HepG2 (cell line): ENCODE data around the gene SLC12A9. TPM values are rescaled to one million over a fixed set of nuclear protein-coding genes. Genes with fewer than 3 reads are reported as not detected.
A peak's percentile ranks its signal among the peaks of the same experiment; 100 is the strongest.

Experiments used
- ATAC-seq: fragments of 200-7000 bp; cut with Tn5 transposase; 3 replicates; pipeline ENCODE4 v1.9.1; 2020; ENCODE audit warnings: mild to moderate bottlenecking, moderate library complexity
- BruUV-seq: library from RNA; stranded (reverse); fragments of 400-500 nt; replicated peaks from 2 replicates; lab custom pipeline; 2021; lab: Mats Ljungman, UMichigan
- CTCF ChIA-PET: fragments of 300-600 bp; formaldehyde crosslinking; extraction: SDS; loops from one replicate; lab custom pipeline; 2021; ENCODE audit warnings: low total read pairs, inconsistent platforms, low intra/inter-chr PET ratio; lab: Yijun Ruan, JAX
- POLR2A ChIA-PET: fragments of 350-600 bp; sonication (Branson Sonifier 250); formaldehyde crosslinking; loops from one replicate; lab custom pipeline; 2020; ENCODE audit warnings: antibody characterized with exemption, inconsistent platforms; lab: Yijun Ruan, JAX
- DNase-seq: peaks from one replicate; pipeline ENCODE4 v3.0.0-alpha.2; 2015; ENCODE audit warnings: low spot score
- FAIRE-seq: peaks from 3 replicates; lab custom pipeline; 2011; peaks lifted over from hg19 to GRCh38; lab: Jason Lieb, UNC
- H2AFZ ChIP-seq: one replicate; pipeline ENCODE4 v1.6.1; 2011; ENCODE audit warnings: low read length, inconsistent platforms
- H3K27ac ChIP-seq: fragments of 300-600 bp; 3 replicates; pipeline ENCODE4 v1.8.0; 2011; ENCODE audit warnings: mixed run types, mild to moderate bottlenecking, mixed read lengths, low read length, inconsistent platforms; ENCODE audit not compliant: insufficient read depth; ENCODE audit errors: extremely low read length
- H3K27me3 ChIP-seq, 2 experiments: fragments of 200-600 bp in 1 of 2; 2 replicates in 1 of 2; 3 replicates in 1 of 2; pipeline versions ENCODE4 v1.6.0 to v1.8.0; 2011; ENCODE audit warnings: low read length in 2 of 2, mild to moderate bottlenecking in 2 of 2, moderate library complexity in 2 of 2, inconsistent platforms in 1 of 2; ENCODE audit not compliant: insufficient read depth in 2 of 2, control insufficient read depth in 1 of 2
- H3K36me3 ChIP-seq, 2 experiments: fragments of 200-600 bp in 1 of 2; replicated peaks in 1 of 2; 2 replicates in 1 of 2; 3 replicates in 1 of 2; pipeline versions ENCODE4 v1.5.1 to v1.8.0; 2011; ENCODE audit warnings: low read length in 2 of 2, inconsistent platforms in 1 of 2; ENCODE audit not compliant: insufficient read depth in 2 of 2, control insufficient read depth in 1 of 2
- H3K4me1 ChIP-seq: 2 replicates; pipeline ENCODE4 v1.5.1; 2012; ENCODE audit warnings: low read length, inconsistent platforms; ENCODE audit not compliant: insufficient read depth
- H3K4me2 ChIP-seq: 2 replicates; pipeline ENCODE4 v1.6.0; 2011; ENCODE audit warnings: low read depth, low read length, inconsistent platforms
- H3K4me3 ChIP-seq, 3 experiments: fragments of 200-600 bp in 1 of 3; sonication (generic), shearing (Covaris generic) in 1 of 3; replicated peaks in 1 of 3; 2 replicates each; pipeline ENCODE4 v1.5.1; 2011 to 2016; ENCODE audit warnings: low read length in 3 of 3, inconsistent platforms in 2 of 3, low read depth in 2 of 3, mild to moderate bottlenecking in 2 of 3, control low read depth in 1 of 3, mixed read lengths in 1 of 3; ENCODE audit not compliant: insufficient read depth in 1 of 3
- H3K79me2 ChIP-seq: one replicate; pipeline ENCODE4 v1.6.1; 2011; ENCODE audit warnings: low read length, inconsistent platforms; ENCODE audit not compliant: insufficient read depth
- H3K9ac ChIP-seq: 2 replicates; pipeline ENCODE4 v1.6.0; 2011; ENCODE audit warnings: mild to moderate bottlenecking, low read depth, low read length, inconsistent platforms; ENCODE audit not compliant: insufficient read depth
- H3K9me3 ChIP-seq: 2 replicates; pipeline ENCODE4 v1.5.1; 2012; ENCODE audit warnings: mild to moderate bottlenecking, low read length
- H4K20me1 ChIP-seq: 2 replicates; pipeline ENCODE4 v1.6.0; 2011; ENCODE audit warnings: inconsistent platforms, mild to moderate bottlenecking, low read length, moderate library complexity; ENCODE audit not compliant: insufficient read depth
- AGO2 ChIP-seq: fragments of 200-400 bp; formaldehyde crosslinking; optimal IDR thresholded peaks from 2 replicates; pipeline ENCODE3; 2017; ENCODE audit warnings: mild to moderate bottlenecking, low read depth, low read length, moderate library complexity
- ATF7 ChIP-seq, 2 experiments: fragments of 450-650 bp in 1 of 2; sonication (generic) in 1 of 2; formaldehyde crosslinking in 1 of 2; IDR thresholded peaks; 2 replicates each; pipeline versions ENCODE4 v1.4.0 to v1.6.1; 2016 to 2020; ENCODE audit warnings: antibody characterized with exemption in 1 of 2, mild to moderate bottlenecking in 1 of 2, missing genetic modification reagents in 1 of 2
- CREB1 ChIP-seq, 2 experiments: fragments of 450-650 bp in 1 of 2; IDR thresholded peaks; 2 replicates each; pipeline ENCODE4 v1.6.1; 2016 to 2017; ENCODE audit warnings: control low read depth in 1 of 2, mild to moderate bottlenecking in 1 of 2, missing compliant biosample characterization in 1 of 2, missing genetic modification characterization in 1 of 2
- SP4 ChIP-seq: sonication (generic); formaldehyde crosslinking; IDR thresholded peaks from 2 replicates; pipeline ENCODE4 v1.8.1; 2023; ENCODE audit warnings: mild to moderate bottlenecking, missing genetic modification reagents
- ZEB1 ChIP-seq: IDR thresholded peaks from 2 replicates; pipeline ENCODE4 v1.6.1; 2012; ENCODE audit warnings: mild to moderate bottlenecking, low read depth, inconsistent platforms; ENCODE audit not compliant: insufficient replicate concordance
- ZNF30 ChIP-seq: sonication (generic); formaldehyde crosslinking; IDR thresholded peaks from 2 replicates; pipeline ENCODE4 v1.5.0; 2020; ENCODE audit warnings: mild to moderate bottlenecking, missing genetic modification reagents
- WGBS: methylation state at CpG from one replicate; pipeline ENCODE4 v1.1.6; 2017; ENCODE audit warnings: low lambda C conversion rate; 5-methylcytosine and 5-hydroxymethylcytosine counted together
- in situ Hi-C: cut with HindIII; loops from 2 replicates; pipeline ENCODE4 v1.10.0; 2017; ENCODE audit warnings: low pct_unique_long_range_greater_than_20kb; ENCODE audit not compliant: extremely low pct_ligation_motif_present
- intact Hi-C: fragments of 100-400 bp; cut with micrococcal nuclease; formaldehyde crosslinking; loops from one replicate; pipeline ENCODE4 v1.10.0; 2022; ENCODE audit not compliant: unreplicated experiment
- polyA plus RNA-seq, 8 experiments: library from polyadenylated mRNA; depleted of rRNA in 3 of 8; stranded (reverse) in 7 of 8; unstranded in 1 of 8; fragments of >200 nt; fragmentation: Illumina TruSeq in 4 of 8; extraction: Trizol in 4 of 8; gene quantifications; 2 replicates each; pipeline versions ENCODE4 v1.2.1 to v1.2.3, GENCODE V29; 2011 to 2016; ENCODE audit warnings: low read depth in 4 of 8, missing spikeins in 1 of 8, mixed read lengths in 1 of 8; ENCODE audit not compliant: insufficient read depth in 1 of 8
- total RNA-seq, 5 experiments: library from RNA; depleted of rRNA; stranded (reverse); fragments of >200 nt; fragmentation: Illumina TruSeq; extraction: Trizol; gene quantifications; 2 replicates each; pipeline ENCODE4 v1.2.3, GENCODE V29; 2016; ENCODE audit warnings: low read depth in 1 of 5
- TF ChIP-seq, protein P1 (sequence below): sonication (generic); formaldehyde crosslinking; IDR thresholded peaks from 2 replicates; pipeline ENCODE4 v1.5.1; 2020; ENCODE audit warnings: mild to moderate bottlenecking, missing genetic modification reagents, moderate library complexity

The SLC12A9 gene
- total and polyA plus RNA-seq, 2 of the 13 experiments (the other 11 are each of a cell fraction or from before 2014, with no cell fraction given): 8.7 to 16.6 TPM

DNA sequence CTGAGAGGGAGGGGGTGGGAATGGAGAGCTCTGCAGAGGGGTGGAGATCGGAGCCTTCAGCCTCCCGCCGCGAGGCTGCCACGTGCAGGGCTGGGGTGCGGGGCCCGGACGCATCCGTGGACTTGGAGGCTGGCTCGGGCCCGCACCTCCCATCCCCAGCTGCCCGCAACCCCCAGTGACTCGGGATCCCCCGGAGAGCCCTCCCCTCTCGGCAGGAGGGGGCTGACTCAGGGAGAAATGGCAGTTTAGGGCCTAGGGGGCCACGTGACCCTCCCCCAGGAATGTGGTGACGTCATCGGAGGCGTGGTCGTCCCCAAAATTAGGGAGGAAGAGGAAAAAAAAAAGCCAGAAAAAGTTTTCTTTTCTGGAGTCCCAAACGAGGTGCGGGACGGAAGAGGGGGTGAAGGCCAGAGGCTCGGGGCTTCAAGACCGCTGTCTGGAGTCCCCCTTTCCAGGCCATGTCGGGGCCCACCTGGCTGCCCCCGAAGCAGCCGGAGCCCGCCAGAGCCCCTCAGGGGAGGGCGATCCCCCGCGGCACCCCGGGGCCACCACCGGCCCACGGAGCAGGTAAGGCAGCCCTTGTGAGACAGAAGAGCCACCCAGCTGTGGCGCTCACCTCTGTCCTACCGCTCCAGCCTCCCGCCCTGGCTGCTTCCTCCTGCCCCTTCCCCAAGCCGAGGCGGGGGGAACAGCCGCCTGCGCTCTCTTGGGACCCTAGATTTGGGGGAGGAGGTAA is 14.7 kb downstream of the SLC12A9 start, which contains the start of gene TRIP6:
TRIP6 (plus strand) TSS at position 348 of the 736 bp plus-strand sequence; CDS start at position 459, 111 bp downstream.
- ChIA-PET POLR2A (no interaction called here), CTCF (no interaction called here)
- no peaks in the 10 kb centered on the region for H3K79me2 ChIP-seq
- in situ Hi-C loops: no loop called here
- ATAC-seq (no peak), FAIRE-seq (no peak)
- no peaks in the 10 kb centered on the region for H3K9me3 ChIP-seq
- no peaks in the 10 kb centered on the region; a peak in 1 of 5 replicates for H3K36me3 ChIP-seq
- H3K27me3 ChIP-seq: no peaks in the 10 kb centered on the region; a peak in 1 of 5 replicates
- no peak within 1 kb of the TSS for H3K9ac ChIP-seq
- H3K27ac ChIP-seq: no peak within 1 kb of the TSS
- H3K4me3 ChIP-seq: no peak within 1 kb of the TSS
- BruUV-seq: no TSS peak
- H3K4me2 ChIP-seq: no peak within 1 kb of the TSS
- peaks cover 19% of the 10 kb centered on the region for H3K4me1 ChIP-seq
- TF ChIP-seq CREB1 (IDR thresholded peaks at IDR 0.05) (peak; percentile 95), CREB1 (CRISPR knock-in tag; IDR thresholded peaks at IDR 0.05) (no peak), SP4 (no peak), ATF7 (IDR thresholded peaks at IDR 0.05) (peak; percentile 98), ATF7 (CRISPR knock-in tag; IDR thresholded peaks at IDR 0.05) (no peak), AGO2 (peak; percentile 34)
- TF ChIP-seq, all 625 proteins: peak for 3
- WGBS: 76% methylated on average over 26 of the region's 42 CpGs
- no peak for DNase-seq
- Histone ChIP-seq H2AFZ (no peak within 1 kb of the TSS), H4K20me1 (no peaks in the 10 kb centered on the region)
- intact Hi-C loops: no loop called here

DNA sequence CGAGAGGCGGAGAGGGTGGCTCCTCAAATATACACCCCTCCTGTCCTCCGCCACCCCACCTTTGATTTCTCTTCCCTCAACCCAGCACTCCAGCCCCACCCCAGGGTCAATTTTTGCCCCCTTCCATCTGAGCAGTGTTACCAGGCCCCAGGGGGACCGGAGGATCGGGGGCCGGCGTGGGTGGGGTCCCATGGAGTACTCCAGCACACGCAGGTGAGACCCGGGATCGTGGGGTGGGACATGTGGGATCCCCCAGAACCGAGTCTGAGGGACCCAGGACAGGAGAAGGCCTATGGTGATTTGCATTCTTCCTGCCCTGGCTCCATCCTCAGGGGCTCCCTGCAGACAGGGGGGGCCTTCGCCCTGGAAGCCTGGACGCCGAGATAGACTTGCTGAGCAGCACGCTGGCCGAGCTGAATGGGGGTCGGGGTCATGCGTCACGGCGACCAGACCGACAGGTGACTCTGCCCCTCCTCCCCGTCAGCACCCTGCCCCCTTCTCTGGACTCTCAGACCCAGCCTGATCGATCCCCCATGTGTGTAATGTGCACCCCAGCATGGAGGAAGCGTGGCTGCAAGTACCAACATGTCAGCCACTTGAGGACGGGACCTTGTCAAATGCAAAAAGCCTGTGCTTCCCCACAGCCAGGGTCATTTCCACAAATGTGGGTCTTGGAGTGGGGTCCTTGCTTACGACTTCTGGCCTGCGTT is 15.4 kb downstream of the SLC12A9 start:
- Histone ChIP-seq H3K36me3 (no peaks in the 10 kb centered on the region), H3K4me2 (no peak overlapping the region), H4K20me1 (no peaks in the 10 kb centered on the region), H3K27ac (no peak overlapping the region), H3K79me2 (no peaks in the 10 kb centered on the region), H3K4me1 (peaks cover 14% of the 10 kb centered on the region), H3K27me3 (no peaks in the 10 kb centered on the region; a peak in 1 of 5 replicates), H3K9me3 (no peaks in the 10 kb centered on the region), H3K4me3 (no peak overlapping the region), H2AFZ (no peak overlapping the region), H3K9ac (no peak overlapping the region)
- ChIA-PET CTCF (no interaction called here), POLR2A (no interaction called here)
- WGBS: 75% methylated on average over 12 of the region's 27 CpGs
- BruUV-seq: no TSS peak
- in situ Hi-C loops (no loop called here), intact Hi-C loops (no loop called here)
- TF ChIP-seq ZEB1 (no peak), ZNF30 (CRISPR knock-in tag) (no peak)
- TF ChIP-seq, protein P1, sequence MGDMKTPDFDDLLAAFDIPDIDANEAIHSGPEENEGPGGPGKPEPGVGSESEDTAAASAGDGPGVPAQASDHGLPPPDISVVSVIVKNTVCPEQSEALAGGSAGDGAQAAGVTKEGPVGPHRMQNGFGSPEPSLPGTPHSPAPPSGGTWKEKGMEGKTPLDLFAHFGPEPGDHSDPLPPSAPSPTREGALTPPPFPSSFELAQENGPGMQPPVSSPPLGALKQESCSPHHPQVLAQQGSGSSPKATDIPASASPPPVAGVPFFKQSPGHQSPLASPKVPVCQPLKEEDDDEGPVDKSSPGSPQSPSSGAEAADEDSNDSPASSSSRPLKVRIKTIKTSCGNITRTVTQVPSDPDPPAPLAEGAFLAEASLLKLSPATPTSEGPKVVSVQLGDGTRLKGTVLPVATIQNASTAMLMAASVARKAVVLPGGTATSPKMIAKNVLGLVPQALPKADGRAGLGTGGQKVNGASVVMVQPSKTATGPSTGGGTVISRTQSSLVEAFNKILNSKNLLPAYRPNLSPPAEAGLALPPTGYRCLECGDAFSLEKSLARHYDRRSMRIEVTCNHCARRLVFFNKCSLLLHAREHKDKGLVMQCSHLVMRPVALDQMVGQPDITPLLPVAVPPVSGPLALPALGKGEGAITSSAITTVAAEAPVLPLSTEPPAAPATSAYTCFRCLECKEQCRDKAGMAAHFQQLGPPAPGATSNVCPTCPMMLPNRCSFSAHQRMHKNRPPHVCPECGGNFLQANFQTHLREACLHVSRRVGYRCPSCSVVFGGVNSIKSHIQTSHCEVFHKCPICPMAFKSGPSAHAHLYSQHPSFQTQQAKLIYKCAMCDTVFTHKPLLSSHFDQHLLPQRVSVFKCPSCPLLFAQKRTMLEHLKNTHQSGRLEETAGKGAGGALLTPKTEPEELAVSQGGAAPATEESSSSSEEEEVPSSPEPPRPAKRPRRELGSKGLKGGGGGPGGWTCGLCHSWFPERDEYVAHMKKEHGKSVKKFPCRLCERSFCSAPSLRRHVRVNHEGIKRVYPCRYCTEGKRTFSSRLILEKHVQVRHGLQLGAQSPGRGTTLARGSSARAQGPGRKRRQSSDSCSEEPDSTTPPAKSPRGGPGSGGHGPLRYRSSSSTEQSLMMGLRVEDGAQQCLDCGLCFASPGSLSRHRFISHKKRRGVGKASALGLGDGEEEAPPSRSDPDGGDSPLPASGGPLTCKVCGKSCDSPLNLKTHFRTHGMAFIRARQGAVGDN (CRISPR knock-in tag): 0 out of 2 replicates have a peak, but pooled peaks have one; percentile 14
- no peak for DNase-seq
- no peak for FAIRE-seq
- no peak; the same call in 1 of the 3 replicates for ATAC-seq
